GM04504 (cell line): ENCODE data around the gene RAB17.

Source experiments
- DNase-seq: peaks from one replicate; pipeline ENCODE4 v3.0.0-alpha.2; 2012; ENCODE audit warnings: low read depth

RAB17 gene, protein sequence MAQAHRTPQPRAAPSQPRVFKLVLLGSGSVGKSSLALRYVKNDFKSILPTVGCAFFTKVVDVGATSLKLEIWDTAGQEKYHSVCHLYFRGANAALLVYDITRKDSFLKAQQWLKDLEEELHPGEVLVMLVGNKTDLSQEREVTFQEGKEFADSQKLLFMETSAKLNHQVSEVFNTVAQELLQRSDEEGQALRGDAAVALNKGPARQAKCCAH

GRCh38 chr2:237590272-237591140, at the start of gene RAB17:
RAB17 (minus strand) TSS chr2:237590734; CDS start chr2:237586154, 4,580 bp downstream.
- DNase-seq, result no peak

DNA sequence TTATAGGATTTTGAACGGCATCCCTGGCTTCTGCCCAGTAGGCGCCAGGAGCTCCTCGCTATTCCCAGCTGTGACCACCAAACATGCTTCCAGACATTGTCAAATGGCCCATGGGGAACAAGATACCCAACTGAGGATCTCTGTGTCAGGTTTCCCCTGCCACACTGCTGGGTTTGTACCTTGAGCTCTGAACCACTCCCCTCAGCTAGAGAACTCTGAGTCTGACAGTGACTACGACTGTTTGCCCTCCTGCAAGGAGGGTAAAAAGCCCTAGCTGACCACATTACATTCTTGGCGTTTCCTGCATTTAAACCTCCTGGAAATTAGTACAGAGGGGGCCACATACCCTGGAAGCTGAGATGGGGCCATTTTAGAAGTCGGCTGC, 49.3 kb upstream of the RAB17 start:
- DNase-seq, result no peak

DNA sequence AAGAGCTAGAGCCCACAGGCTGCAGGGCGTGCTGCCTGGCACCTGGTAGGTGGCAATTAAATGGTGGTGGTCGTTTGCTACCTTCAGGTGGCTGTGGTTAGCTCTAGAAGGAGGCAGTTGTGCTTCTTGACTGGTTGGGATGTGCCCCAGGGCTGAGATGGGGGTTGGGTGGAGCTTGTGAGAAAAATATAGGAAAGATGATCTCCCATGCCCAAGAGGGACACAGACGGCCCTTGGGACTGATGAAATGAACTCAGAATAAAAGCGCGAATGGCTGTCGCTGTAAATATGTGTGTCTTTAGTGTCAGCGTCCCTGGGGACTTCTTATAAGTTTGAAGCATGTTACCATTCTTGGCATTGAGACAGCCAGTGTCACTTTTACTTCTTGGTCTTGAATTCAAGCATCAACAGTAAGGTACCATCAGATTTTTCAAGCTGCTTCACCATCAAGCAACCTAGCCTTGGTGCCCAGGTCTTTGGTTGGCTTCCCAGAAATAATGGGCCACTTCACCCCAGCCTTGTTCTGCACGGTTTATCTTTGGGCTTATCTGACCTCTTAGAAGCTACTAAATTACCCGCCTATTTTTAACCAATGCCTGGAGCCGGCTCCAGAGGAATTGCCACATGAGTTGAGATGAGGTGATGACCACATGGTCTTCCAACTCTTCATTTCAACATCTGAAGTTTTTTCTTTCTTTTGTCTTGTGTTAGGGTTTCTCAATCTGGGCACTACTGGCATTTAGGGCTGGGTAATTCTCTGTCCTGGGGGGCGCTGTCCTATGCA, 48.7 kb upstream of the RAB17 start:
- DNase-seq, result no peak

GRCh38 chr2:237638176-237638575, 47.6 kb upstream of the RAB17 start:
- no peak for DNase-seq

DNA sequence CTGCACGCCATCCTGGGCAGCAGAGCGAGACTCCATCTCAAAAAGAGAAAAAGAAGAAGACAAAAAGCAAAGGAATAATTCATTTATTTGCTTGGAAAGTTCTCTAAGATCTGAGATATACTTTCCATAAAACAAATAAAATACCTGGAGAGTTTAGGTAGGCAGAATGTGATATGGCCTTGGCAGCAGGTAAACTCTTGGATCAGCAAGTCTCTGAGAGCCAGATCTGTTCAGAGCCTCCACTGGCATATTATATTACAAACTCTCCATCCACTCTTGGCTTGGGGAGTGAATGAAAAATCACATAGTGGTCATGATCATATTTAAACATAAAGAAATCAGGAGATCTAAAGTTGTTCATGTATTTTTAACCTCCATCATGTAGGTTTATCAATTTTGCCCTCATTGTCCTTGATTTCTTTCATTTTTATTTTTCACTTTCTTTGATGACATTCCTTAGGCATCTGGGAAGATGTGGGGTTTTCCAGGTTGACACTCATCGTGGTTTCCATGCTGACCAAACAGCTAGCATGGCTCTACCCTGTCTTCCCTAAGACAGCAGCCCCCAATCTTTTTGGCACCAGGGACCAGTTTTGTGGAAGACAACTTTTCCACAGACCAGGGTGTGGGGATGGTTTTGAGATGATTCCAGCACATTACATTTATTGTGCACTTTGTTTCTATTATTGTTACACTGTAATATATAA, 47.0 kb upstream of the RAB17 start:
- no peak for DNase-seq

- no peak for DNase-seq
Observed at GRCh38 chr2:237636578-237636977, 46.0 kb upstream of the RAB17 start.

GRCh38 chr2:237633061-237633561, 42.6 kb upstream of the RAB17 start:
- no peak for DNase-seq

GRCh38 chr2:237631801-237632585, 41.5 kb upstream of the RAB17 start:
- no peak for DNase-seq

GRCh38 chr2:237631007-237631785, 40.7 kb upstream of the RAB17 start:
- no peak for DNase-seq

DNA sequence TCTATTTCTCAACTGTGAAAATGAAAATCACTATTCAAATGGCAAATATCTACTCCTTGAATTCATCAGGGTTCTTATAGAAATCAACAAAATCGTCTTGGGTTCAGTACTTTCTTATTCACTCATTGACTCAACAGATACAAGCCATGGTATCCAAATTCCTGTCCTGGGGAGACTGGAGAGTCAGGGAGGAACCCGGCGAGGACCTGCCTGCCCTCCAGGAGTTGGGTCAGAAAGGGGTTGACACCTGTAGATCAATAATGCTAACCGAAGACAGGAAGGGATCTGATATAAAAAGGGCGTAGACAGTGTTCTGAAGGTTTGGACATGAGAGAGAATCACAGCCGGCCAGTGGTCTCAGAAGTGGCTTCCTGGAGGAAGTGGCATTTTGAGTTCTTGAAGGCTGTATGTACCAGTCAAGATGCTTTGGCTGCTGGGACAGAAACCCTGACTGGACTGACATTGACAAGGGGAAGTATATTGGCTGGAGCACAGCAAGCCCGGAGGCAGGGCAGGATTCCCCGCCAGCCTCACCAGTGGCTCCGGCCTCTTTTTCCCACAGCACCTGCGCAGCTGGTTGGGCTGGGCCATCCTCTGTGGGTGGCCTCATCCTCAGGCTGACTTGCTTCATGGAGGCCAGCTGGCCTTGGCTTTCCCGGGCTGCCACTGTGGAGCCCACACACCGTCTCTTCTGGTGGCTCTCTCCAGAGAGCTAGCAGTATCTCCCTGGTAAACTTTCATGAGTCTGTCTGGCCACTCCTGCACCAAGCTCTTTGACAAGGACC, 39.9 kb upstream of the RAB17 start:
- DNase-seq, result no peak

DNA sequence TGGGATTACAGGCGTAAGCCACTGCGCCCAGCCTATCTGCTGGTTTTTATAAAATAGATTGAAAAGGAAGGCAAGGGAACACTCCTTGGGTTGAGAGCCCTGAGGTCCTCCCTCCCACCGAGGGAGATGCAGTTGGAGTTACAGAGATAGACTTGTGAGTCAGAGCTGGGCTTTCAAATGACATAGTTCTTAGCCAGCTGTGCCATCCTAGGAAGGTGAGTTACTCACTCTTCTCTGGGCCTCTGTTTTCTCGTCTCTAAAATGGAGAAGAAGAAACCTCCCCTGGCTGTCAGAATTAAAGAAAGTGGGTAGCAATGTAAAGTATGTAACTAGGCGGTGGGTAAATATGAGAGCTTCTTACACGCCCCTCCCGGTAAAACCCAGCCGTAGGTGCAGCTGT, 39.2 kb upstream of the RAB17 start:
- DNase-seq, result no peak

DNA sequence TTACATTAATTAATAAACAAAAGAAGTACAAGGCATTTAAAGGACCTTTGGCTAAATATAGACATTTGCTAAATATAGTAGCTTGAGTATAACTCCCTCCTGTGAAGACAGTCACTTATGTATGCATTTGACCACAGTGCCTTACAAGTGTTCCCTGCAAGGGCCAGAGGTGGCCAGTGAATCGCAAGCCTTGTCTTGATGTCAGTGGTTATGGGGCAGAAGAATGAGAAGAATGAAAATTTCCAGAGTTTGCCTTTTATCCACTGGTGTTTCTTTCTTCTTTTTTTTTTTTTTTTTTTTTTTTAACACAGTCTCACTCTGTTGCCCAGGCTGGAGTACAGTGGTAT, 38.6 kb upstream of the RAB17 start:
- no peak for DNase-seq

GRCh38 chr2:237628247-237629187, 38.0 kb upstream of the RAB17 start:
- DNase-seq, result no peak

- DNase-seq, result no peak
Observed at GRCh38 chr2:237627441-237628246, 37.1 kb upstream of the RAB17 start, which contains the start of gene LRRFIP1. LRRFIP1 (plus strand) TSS chr2:237627587; CDS start chr2:237627645, 58 bp downstream.

DNA sequence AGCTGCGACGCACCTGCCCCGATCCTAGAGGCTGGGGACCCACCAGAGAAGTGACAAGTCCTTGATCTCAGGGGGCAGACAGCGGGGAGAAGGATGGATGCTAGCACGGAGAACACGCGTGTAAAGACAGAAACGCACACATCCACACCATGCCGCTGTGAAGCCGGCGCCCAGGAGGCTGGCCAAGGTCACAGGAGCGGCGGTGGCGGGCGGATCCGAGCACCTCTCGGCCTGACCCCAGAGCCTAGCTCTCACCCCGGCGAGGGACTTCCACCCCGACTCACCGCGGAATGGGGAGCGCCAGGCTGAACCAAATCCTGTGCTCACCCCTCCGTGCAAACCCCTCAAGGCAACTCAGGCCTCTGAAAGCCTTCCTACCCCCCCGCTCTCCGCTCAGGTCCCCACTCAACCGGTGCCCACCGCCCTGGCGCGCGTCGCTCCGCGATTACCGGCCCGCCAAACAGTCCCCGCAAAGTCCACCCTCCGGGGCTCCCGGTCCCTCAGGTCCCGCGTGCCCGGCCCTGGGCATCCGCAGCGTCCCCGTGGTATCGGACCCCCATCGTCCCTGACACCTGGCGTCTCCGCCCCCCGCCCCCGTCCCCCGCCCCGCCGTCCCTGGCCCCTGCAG, 36.4 kb upstream of the RAB17 start:
- no peak for DNase-seq

- no peak for DNase-seq
Observed at GRCh38 chr2:237625777-237626176, 35.2 kb upstream of the RAB17 start.

- no peak for DNase-seq
Observed at GRCh38 chr2:237625216-237625705, 34.7 kb upstream of the RAB17 start.
